MM.1S (cell line): Measurements from ENCODE around the gene FAM187B.

Source experiments
- DNase-seq: peaks from one replicate; pipeline ENCODE4 v3.0.0-alpha.2; 2015
- H2AFZ ChIP-seq: fragments of 300-600 bp; sonication (generic); 2 replicates; pipeline ENCODE4 v1.6.0; 2016; ENCODE audit warnings: antibody characterized with exemption, low read length
- H3F3A ChIP-seq: fragments of 300-600 bp; sonication (generic); 2 replicates; pipeline ENCODE4 v1.6.1; 2016; ENCODE audit warnings: mild to moderate bottlenecking, antibody characterized with exemption, low read length, moderate library complexity, mixed read lengths; ENCODE audit not compliant: insufficient read depth
- H3K27ac ChIP-seq: fragments of 300-600 bp; sonication (generic); 2 replicates; pipeline ENCODE4 v1.5.1; 2016; ENCODE audit warnings: mild to moderate bottlenecking, low read length
- H3K27me3 ChIP-seq: fragments of 300-600 bp; sonication (generic); replicated peaks from 2 replicates; pipeline ENCODE4 v1.6.0; 2016; ENCODE audit warnings: low read length; ENCODE audit not compliant: insufficient read depth
- H3K36me3 ChIP-seq: fragments of 300-600 bp; sonication (generic); replicated peaks from 2 replicates; pipeline ENCODE4 v1.6.1; 2016; ENCODE audit warnings: mild to moderate bottlenecking, low read length, mixed read lengths; ENCODE audit not compliant: insufficient read depth
- H3K4me1 ChIP-seq: fragments of 300-600 bp; sonication (generic); 2 replicates; pipeline ENCODE4 v1.6.1; 2016; ENCODE audit warnings: low read length, mixed read lengths
- H3K4me2 ChIP-seq: fragments of 300-600 bp; sonication (generic); 2 replicates; pipeline ENCODE4 v1.6.0; 2016; ENCODE audit warnings: low read depth, low read length
- H3K4me3 ChIP-seq: fragments of 300-600 bp; sonication (generic); 2 replicates; pipeline ENCODE4 v1.5.1; 2016; ENCODE audit warnings: low read length, mixed read lengths
- H3K79me2 ChIP-seq: fragments of 300-600 bp; sonication (generic); 2 replicates; pipeline ENCODE4 v1.6.1; 2016; ENCODE audit warnings: mixed run types, low read length, mixed read lengths
- H3K9ac ChIP-seq: fragments of 300-600 bp; sonication (generic); 2 replicates; pipeline ENCODE4 v1.6.1; 2016; ENCODE audit warnings: low read length, mixed read lengths
- H3K9me2 ChIP-seq: fragments of 300-600 bp; sonication (generic); replicated peaks from 2 replicates; pipeline ENCODE4 v1.6.1; 2016; ENCODE audit warnings: mild to moderate bottlenecking, low read length, mixed read lengths; ENCODE audit not compliant: insufficient read depth
- H3K9me3 ChIP-seq: fragments of 300-600 bp; sonication (generic); replicated peaks from 2 replicates; pipeline ENCODE4 v1.6.1; 2016; ENCODE audit warnings: mild to moderate bottlenecking, low read length, mixed read lengths; ENCODE audit not compliant: insufficient read depth
- H4K20me1 ChIP-seq: fragments of 300-600 bp; sonication (generic); 2 replicates; pipeline ENCODE4 v1.6.1; 2016; ENCODE audit warnings: mild to moderate bottlenecking, low read length, moderate library complexity, mixed read lengths; ENCODE audit not compliant: insufficient read depth
- EZH2 ChIP-seq: fragments of 300-600 bp; sonication (generic); optimal IDR thresholded peaks from 2 replicates; pipeline ENCODE3; 2017; ENCODE audit warnings: low read depth, mild to moderate bottlenecking, antibody characterized with exemption, low read length, mixed read lengths
- EZH2phosphoT487 ChIP-seq: fragments of 300-600 bp; sonication (generic); IDR thresholded peaks from 2 replicates; pipeline ENCODE4 v1.6.1; 2018; ENCODE audit warnings: antibody characterized with exemption, low read length
- TF ChIP-seq, protein P1 (sequence below): fragments of 300-600 bp; sonication (generic); IDR thresholded peaks from 2 replicates; pipeline ENCODE4 v1.5.1; 2016; ENCODE audit warnings: antibody characterized with exemption, low read length, mixed read lengths

FAM187B gene

GRCh38 chr19:35225951-35226350 lies 2.6 kb downstream of the FAM187B start:
- no peaks in the 10 kb centered on the region for H3K79me2 ChIP-seq
- no peak for DNase-seq
- H3K4me1 ChIP-seq, result no peaks in the 10 kb centered on the region
- H3K4me2 ChIP-seq, result no peak overlapping the region
- no peak overlapping the region for H3K9ac ChIP-seq
- no peaks in the 10 kb centered on the region for H4K20me1 ChIP-seq
- H2AFZ ChIP-seq, result no peak overlapping the region
- H3K4me3 ChIP-seq, result no peak overlapping the region
- no peak for TF ChIP-seq EZH2phosphoT487
- TF ChIP-seq EZH2, result no peak
- TF ChIP-seq, protein P1, sequence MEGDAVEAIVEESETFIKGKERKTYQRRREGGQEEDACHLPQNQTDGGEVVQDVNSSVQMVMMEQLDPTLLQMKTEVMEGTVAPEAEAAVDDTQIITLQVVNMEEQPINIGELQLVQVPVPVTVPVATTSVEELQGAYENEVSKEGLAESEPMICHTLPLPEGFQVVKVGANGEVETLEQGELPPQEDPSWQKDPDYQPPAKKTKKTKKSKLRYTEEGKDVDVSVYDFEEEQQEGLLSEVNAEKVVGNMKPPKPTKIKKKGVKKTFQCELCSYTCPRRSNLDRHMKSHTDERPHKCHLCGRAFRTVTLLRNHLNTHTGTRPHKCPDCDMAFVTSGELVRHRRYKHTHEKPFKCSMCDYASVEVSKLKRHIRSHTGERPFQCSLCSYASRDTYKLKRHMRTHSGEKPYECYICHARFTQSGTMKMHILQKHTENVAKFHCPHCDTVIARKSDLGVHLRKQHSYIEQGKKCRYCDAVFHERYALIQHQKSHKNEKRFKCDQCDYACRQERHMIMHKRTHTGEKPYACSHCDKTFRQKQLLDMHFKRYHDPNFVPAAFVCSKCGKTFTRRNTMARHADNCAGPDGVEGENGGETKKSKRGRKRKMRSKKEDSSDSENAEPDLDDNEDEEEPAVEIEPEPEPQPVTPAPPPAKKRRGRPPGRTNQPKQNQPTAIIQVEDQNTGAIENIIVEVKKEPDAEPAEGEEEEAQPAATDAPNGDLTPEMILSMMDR, result no peak
- H3K27ac ChIP-seq, result no peak overlapping the region
- no peaks in the 10 kb centered on the region for H3F3A ChIP-seq
- H3K9me3 ChIP-seq, result no peaks in the 10 kb centered on the region
- no peaks in the 10 kb centered on the region for H3K36me3 ChIP-seq
- H3K9me2 ChIP-seq, result no peaks in the 10 kb centered on the region
- H3K27me3 ChIP-seq, result no peaks in the 10 kb centered on the region

GRCh38 chr19:35224681-35225571 lies 3.6 kb downstream of the FAM187B start:
- TF ChIP-seq EZH2 (no peak), EZH2phosphoT487 (no peak)
- TF ChIP-seq, protein P1, result no peak
- Histone ChIP-seq H3K27ac (no peak overlapping the region), H3K9me2 (no peaks in the 10 kb centered on the region), H3K9me3 (no peaks in the 10 kb centered on the region), H3K79me2 (no peaks in the 10 kb centered on the region), H3K4me3 (no peak overlapping the region), H3K27me3 (no peaks in the 10 kb centered on the region), H2AFZ (no peak overlapping the region), H3K9ac (no peak overlapping the region), H3K4me2 (no peak overlapping the region), H3K4me1 (no peaks in the 10 kb centered on the region), H3K36me3 (no peaks in the 10 kb centered on the region), H4K20me1 (no peaks in the 10 kb centered on the region), H3F3A (no peaks in the 10 kb centered on the region)
- no peak for DNase-seq

DNA sequence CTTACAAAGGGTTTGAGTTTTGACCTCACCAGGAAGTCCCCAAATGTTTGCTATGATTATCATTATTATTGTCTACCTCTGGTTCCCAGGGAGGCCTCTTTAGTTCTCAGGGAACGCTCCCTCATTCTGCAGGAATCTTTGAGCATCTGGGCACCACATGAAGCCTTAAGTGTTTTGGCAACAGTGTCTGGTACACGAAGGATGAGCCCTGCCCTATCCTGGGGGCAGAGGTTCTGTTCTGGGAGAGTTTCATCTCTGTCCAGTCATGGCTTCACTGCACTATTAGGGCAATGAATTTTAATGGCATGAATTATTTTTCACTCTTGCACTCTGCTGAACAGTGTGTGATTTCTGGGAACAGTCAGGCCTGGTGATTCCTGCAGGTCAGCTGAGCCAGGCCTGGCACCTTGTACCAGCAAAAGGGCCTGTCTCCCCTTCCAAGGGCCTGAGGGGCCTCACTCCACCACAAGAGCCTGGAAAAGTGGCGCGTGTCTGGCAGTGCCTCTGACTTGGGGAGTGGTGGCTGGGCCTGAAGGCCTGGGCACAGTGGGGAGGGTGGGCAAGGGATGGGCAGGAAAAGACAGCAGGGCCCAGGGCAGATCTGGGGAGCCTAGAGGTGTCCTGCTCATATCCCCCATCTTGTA lies 4.6 kb downstream of the FAM187B start:
- no peak overlapping the region for H3K9ac ChIP-seq
- no peaks in the 10 kb centered on the region for H3K4me1 ChIP-seq
- H3F3A ChIP-seq, result no peaks in the 10 kb centered on the region
- TF ChIP-seq EZH2 (no peak), EZH2phosphoT487 (no peak)
- TF ChIP-seq, protein P1, result no peak
- H3K27me3 ChIP-seq, result no peaks in the 10 kb centered on the region
- no peaks in the 10 kb centered on the region for H3K9me3 ChIP-seq
- H3K4me2 ChIP-seq, result no peak overlapping the region
- no peaks in the 10 kb centered on the region for H4K20me1 ChIP-seq
- H3K4me3 ChIP-seq, result no peak overlapping the region
- DNase-seq, result no peak
- no peak overlapping the region for H2AFZ ChIP-seq
- H3K27ac ChIP-seq, result no peak overlapping the region
- H3K9me2 ChIP-seq, result no peaks in the 10 kb centered on the region
- H3K36me3 ChIP-seq, result no peaks in the 10 kb centered on the region
- no peaks in the 10 kb centered on the region for H3K79me2 ChIP-seq
